NCI-H2081 (cell line): ENCODE data around the gene TTC22.
"Not testable (repeated sequence)": the region's sequence is repeated elsewhere in the genome, so short reads cannot be mapped to it uniquely, and the experiment has no call there.

Source experiments
- DNase-seq, 2 experiments: peaks; one replicate each; lab custom pipeline; 2025; lab: John Stamatoyannopoulos, UW

The TTC22 gene

DNA sequence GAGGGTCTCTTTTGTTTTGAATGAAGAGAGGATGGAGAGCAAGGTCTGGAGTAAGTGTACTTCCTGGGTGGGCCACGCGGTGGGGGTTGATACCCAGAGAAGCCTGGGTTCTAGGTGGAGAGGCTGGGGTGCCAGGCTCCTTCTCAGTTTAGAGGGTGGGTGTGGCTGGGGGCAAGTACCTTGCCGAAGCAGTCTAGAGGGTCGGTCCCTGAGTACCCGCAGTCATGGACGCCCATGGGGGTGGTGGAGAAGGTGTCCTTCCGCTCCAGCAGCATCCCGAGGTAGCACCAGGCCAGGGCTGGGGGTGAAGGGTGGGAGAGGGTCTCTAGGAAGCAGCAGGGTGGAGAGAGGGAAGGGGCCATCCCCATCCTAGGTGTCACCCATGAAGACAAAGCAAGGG lies 14.3 kb downstream of the TTC22 start:
- no peak for DNase-seq

DNA sequence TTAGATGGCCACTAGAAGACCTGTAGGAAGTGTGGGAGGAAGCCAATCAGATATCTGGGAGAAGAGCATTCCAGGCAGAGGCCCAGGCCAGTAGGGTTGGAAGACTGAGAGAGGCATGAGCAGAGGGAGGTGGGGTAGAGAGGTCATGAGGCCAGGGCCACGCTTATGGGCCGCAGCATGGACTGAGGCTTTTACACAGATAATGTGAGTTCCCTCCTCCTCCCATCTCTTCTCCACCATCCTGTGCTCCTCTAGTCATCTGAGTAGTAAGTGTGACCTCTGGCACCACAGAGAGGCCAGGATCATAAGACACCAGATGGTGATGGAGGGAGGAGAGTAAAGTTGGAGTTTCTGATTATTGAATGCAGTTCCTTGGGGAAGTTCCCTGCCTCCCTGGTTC lies 17.1 kb downstream of the TTC22 start:
- DNase-seq: no peak

DNA sequence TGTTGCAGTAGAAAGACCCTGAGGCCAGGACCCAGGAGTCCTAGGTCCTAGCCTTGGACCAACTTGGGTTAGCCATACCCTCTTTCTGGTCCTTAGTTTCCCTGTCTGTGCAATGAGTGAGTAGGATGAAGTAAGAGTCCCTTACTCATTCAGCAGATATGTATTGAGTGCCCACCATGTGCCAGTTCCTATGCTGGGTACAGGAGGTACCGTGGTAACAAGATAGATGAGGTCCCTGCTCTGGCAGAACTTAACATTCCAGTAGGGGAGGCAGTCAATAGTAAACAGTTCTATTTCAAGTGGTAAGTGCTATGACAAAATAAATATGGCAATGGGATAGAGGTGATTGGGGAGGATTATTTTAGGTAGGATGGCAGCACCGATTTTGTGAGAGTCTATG lies 18.5 kb downstream of the TTC22 start:
- DNase-seq: no peak

DNA sequence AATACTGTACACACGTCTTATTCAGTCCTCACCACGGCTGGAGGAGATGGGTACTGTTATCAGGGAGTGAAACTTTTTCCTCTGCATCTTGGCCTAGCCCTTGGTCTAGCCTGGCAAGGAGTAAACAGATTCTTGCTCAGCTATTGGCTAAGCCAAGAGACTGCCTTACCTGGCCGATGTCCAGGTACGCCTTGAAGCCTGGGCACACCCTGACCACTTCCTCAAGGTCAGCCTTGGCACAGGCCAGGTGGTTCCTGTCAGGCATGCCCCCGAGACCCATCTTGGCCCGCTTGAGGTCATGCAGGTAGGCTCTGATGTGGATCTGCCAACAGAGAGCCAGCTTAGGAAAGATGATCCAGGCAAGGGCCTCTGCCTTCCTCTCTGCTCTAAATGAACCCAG lies 19.0 kb downstream of the TTC22 start:
- DNase-seq: no peak

DNA sequence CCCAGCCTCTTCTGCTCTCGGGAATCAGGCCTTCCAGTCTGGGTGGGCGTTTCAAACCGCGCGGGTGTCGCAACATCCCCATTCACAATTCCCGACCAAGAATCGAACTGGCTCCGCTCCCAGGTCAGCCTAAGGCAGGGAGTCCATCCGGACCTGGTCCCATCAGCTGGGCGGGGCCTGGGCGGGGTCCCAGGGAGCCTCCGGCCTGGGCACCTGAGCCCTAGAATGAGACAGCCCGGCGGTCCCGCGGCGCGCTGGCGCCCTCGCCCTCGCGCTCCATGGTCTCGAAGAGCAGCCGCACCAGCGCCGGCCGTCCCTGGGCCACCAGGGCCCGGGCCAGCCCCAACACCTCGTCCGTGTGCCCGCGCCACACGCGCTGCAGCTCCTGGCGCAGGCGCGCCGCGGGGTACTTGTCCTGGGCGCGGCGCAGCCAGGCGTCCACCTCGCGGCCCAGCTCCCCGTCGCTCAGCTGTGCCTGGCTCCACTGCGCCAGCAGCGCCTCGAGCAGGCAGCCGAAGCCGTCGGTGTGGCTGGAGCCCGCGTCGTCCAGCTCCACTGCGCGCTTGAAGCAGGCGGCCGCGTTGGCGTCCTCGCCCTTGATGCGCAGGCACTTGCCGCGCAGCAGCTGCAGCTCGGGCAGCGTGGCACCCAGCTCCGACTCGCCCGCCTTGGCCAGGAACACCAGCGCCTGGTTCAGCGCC lies 19.9 kb downstream of the TTC22 start:
- DNase-seq: no peak

DNA sequence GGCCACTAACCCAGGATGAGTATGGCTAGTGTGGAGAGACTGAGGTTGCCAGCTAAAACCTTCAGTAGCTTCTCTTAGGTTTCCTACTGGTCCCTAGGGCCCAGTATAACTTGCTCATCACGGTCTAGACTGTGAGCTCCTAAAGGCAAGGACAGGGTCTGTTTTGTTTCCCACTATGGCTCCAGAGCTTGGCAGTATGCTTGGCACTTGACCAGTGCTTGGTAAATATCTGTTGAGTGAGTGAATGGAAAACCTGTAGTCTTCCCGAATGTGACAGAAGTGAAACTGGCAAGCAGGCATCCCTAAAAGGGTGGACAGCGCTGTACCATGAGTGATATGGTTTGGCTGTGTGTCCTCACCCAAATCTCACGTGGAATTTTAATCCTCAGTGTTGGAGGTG lies 23.7 kb downstream of the TTC22 start:
- no peak for DNase-seq

DNA sequence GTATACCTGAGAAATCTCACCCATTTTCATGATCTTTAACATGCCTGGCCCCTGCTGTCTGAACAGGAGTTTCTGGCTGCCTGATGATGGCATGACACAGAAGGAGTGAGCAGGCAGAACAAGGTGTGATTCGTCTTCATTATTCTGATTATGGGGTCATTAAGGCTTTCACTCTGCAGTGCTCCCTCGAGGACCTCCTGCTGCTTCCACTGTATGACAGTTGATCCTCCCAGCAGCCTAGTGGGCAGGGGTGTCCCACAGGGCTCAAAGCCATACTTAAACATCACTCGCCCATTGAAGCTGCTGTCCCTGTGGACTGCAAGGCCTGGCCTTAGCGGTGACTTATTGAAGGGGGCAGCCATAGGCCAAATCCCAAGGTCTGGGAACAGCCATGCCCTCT lies 24.1 kb downstream of the TTC22 start:
- no peak for DNase-seq

DNA sequence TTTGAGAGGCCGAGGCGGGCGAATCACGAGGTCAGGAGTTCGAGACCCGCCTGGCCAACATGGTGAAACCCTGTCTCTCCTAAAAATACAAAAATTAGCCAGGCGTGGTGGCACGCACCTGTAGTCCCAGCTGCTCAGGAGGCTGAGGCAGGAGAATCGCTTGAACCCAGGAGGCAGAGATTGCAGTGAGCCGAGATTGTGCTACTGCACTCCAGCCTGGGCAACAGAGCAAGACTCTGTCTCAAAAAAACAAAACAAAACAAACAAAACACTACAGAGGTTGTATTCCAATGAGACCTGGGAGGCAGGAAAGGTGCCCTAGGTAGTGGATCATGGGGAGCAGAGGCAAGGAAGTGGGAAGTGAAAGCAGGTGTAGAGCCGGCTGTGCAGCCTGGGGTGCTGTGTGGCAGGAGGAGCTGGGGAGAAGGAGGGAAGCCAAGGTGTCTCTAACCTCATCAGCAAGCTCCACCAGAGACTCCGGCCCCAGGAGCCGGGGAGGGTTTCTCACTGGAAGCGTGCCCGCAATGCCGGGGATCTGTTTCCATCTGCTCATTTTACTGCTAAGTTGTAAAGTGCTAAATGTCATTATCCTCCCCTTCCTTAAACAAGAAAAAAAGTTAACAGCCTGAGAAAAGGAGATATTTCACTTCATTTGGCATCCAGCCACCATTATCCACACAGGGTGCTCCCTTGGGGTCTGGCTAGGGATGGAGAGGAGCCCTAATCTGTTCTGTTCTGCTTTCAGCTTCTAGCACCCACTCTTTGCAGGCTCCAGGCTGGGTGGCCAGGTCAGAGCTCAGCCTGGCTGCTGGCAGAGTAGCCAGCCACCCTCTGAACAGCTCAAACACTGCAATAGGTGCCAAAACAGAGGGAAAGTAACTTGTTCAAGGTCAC lies 25.0 kb downstream of the TTC22 start:
- DNase-seq: not testable (repeated sequence)

DNA sequence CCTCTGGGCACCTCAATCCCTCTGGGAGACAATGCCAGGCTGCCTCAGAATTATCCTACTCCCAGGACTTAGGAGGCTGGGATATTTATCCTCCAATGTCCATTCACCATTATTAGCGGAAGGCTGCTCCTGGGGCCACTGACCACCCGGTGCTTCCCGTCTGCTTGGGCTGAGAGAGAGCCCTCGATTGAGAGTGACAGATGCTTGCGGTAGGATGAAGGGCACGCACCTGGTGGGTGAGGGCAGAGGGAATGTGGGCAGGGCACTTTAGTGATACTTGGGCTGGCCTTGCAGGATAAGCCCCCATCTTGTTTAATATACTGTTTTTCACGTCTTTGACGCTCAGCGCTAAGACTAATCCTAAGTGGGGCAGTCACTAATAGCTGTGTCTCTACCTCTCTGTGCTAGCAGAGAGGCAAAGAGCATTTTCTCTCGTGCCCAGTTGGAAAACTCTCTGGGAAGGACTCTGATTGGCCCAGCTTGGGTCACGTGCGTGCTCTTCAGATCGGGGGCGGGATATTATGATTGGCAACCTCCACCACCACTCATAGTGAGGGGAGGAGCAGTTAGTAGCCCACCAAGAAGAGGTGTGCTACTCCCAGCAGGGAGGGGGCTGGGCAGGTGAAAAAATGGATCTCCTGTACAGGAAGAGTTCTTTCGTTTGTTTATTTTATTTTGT lies 26.2 kb downstream of the TTC22 start:
- DNase-seq: peak in 1 of 2 experiments; percentile 47

DNA sequence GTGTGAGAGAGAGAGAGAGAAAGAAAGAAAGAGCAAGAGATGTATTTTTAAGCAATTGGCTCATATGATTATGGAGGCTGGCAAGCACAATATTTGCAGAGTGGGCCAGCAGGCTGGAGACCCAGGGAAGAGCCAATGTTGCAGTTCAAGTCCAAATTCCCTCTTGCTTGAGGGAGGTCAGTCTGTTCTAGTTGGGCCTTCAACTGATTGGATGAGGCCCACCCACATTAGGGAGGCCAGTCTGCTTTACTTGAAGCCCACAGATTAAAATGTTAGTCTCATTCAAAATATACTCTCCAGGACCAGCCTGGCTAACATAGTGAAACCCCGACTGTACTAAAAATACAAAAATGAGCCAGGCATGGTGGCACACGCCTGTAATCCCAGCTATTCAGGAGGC lies 28.2 kb downstream of the TTC22 start:
- no peak for DNase-seq

DNA sequence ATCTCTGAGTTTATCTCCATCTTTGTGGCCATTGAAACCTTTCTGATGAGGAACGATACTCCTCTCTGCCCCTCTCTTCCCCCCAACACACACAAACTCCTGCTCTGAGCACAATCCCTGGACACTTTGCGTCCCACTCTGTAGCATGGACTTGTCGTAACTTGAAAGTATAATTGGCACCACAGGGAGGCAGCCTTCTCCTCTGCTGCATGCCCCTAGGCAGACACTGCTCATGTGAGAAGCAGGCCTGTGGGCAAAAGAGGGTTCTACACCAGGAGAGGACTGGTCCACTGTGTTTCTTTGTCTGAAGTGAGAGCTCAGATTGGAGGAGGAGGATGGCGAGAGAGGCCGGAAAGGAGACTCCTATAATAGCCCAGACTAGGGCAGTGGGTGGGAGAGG lies 33.0 kb downstream of the TTC22 start:
- DNase-seq: no peak

DNA sequence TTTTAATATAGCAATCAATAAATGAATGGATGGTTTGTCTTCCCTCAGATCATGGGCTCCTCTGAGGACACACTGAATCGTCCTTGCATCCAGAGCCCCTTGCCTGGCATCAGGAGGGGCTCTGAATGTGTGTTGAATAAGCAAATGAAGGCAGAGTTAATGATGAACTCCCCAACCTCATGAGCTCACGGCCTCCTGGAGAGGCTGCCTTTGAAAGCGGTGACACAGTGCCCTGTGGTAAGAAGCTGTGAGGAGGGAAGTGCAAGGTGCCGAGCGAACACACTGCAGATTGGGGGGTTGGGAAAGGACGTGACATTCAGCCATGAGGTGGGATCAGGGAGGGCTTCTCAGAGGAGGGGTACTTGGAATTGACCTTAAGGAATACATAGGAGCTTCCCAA lies 33.6 kb downstream of the TTC22 start:
- DNase-seq: no peak

DNA sequence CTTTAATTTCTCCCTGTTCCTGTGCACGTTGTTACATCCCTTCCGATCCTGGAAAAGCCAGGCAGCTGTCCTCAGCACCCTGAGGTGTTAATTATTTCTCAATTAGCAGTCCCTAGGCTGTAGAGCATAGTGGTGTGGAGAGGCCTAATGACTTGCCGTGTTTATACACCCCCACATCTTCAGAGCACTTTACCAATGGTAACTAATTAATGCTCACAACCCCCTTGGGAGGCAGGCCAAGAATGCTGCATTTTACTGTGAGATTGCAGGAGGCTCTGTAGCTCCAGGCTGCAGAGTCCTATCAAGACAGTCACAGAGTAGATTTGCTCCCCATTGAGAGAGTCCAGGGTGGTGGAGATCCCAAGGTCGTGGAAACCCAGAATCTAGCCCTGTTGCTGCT lies 34.4 kb downstream of the TTC22 start:
- DNase-seq: peak in 1 of 2 experiments; percentile 58

DNA sequence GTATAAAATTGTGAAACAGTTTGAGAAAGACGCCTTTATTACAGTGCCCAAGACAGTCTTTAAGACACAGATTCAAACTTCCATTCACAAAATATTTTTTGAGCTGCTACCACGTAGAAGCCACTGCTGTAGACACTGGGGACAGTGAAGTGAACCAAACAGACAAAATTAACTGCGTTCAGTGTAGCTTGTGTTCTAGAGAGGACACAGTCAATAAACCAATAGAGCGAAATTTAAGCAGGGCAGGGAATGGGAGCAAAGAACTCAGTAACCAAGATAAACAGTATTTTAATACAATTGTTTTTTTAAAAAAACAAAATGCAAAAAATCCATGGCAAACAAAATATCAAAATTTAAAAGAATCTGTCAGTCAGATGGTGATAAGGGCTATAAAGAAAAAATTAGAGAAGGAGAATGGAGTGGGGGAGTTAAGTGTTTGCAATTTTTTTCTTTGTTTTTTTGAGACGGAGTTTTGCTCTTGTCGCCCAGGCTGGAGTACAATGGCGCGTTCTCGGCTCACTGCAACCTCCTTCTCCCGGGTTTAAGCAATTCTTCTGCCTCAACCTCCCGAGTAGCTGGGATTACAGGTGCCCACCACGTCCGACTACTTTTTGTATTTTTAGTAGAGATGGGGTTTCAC lies 36.1 kb downstream of the TTC22 start:
- no peak for DNase-seq

DNA sequence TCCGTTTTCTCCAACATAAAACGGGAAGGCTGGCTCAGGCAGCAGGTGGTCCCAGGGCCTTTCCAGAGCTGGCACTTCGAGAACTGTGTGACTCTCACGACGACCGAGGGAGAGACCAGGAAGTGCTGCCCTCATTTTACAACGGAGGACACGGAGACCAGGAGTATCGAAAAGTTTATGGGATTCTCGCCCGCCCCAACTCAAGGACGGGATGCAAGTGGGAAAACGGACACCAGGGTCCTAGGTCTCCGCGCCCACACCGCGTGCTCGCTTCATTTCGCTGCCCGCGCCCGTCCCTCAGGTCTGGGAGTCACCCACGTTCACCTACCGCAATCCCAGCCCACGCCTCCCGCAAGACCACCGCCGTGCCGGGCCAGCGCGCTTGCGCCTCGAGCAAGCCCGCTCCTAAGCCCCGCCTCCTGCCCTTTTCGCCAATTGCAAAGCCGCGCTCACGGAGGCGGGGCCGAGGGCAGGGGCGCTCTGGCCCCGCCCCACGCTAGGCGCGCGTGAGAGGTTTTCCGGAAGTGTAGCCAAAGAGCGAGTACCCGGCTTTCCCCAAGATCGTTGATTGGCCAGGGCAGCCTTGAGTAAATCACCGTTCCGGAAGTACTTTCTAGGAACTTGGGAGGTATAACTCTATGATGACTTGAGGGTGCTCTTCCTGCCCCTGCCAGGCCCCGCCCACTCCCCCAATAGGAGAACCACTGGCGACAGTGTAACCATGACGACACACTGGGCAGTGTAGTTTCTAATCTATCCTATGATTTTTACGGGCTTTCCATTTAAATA lies 36.8 kb downstream of the TTC22 start, which contains the start of gene PARS2:
Gene PARS2, minus strand, starts transcription at position 391 of the 789 bp plus-strand sequence. CDS start 5,362 bp downstream, outside the sequence.
- peak; percentile 98 to 99 for DNase-seq

DNA sequence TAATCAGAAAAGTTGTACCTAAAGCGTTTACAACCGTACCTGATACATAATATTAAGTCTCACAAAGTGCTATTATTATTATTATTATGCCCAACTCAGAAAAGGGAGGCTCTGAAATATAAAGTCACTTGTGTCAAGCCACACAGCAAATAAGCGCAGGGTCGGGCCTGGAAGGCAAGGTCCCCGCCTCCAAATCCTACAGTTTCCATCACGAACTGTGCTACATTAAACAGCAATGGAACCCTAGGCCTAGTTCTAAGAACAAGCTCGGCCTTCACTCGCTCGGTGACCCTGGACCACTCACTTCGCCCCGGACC lies 37.3 kb downstream of the TTC22 start:
- DNase-seq: no peak

DNA sequence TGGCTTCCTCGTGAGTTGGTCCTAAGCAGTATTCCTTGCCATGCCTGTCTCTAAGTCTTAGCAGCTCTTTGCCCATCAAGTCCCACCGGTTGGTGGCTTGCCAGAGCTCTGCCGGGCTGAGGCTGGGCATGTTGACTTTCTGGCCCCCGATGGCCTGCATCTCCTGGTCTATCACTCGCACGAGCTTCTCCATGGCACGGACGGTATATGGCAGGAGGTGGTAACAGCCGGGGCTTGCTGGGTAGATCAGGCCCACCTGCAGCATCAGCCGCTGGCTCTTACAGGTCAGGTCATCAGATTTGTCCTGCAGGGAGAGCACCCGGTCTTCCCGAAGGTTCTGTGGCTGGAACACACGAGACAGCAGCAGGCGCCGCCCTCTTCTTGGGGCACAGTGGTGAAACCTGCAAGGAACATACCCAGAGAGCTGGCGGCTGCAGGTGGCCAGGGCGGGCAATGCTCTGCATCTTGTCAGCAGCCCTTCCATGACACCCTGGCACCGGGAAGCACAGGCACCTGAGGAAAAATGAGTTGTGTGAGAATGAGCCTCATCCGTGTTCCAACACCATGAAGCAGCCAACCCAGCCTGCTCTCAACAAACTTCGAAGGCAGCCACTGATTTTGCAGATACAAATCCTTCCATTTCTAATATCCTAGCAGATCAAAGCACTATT lies 42.3 kb downstream of the TTC22 start:
- DNase-seq: no peak

DNA sequence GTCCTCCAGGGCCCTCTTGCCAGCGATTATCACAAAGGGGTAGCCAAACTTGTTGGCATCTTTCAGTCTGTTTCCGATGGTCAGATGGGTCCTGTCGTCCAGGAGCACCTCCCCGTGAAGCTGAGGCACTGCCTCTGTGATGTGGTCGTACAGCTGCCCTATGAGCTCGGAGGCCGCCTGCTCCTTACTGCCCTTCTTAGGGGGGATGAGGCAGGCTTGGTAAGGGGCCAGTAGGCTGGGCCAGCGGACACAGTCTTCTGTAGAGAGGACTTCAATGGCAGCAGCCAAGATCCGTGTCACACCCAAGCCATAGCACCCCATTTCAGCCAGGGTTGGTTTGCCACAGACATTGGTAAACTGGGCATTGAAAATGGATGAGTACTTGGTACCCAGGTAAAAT lies 43.3 kb downstream of the TTC22 start:
- DNase-seq: no peak

DNA sequence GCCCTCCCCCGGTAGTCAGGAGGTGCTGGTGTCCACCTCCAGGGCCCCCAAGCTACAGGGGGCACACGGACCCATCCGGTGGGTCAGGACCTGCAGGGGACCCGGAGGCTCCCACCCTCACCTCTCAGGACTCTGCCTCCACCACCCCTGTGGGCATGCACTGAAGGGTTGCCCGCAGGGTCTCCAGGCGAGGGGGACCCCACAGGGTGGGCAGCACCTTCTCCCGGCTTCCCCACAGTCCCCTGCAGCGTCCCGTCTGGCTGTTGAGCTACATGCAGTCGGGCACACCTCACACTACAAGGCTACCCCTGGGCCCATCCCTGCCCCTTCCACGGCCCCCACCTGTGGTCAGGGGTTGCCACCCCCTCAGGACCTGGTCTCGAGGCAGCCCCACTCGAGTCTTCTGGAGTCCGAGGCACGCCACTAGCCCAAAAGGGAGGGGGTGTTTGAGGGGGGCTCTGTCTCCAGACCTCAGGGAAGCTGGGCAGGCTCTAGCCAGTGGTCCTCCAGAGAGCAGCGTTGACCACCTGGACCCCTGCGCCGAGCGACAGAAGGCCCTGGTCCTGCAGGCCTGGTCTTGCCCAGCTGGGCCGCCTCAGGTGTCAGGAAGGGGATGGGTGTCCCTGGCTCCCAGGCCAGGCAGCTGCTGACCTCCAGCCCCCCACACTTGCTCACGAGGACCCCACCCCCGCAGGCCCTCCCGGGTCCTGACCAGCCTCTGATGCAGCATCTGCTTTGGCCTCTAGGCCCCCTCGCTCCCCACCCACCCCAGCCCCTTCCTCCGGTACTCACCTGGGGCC lies 46.4 kb downstream of the TTC22 start:
- no peak for DNase-seq

DNA sequence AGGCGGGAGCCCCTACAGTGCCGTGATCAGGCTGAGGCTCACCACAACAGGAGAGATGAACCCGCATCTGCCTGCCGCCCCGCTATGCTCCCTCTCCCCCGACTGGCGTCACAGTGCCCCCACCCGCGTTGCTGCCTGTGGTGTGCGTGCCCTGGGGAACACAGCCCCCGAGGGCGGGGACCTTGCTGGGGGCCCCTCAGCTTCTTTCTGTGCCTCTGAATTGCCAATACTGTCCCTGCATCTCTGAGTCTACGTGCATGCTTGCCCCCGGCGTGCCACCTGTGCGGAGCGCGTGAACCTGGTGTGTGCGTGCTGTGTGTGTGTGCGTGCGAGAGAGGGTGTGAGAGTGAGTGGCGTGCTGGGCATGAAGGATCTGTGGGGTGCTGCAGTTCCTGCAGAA lies 47.1 kb downstream of the TTC22 start:
- no peak for DNase-seq
